Measurements from ENCODE around the gene ANKS1A. TPM values are rescaled to one million over a fixed set of nuclear protein-coding genes. Genes with fewer than 3 reads are reported as not detected.

Gene ANKS1A
- total RNA-seq, 1 donor from 2014 or later, result 17.2 TPM

DNA sequence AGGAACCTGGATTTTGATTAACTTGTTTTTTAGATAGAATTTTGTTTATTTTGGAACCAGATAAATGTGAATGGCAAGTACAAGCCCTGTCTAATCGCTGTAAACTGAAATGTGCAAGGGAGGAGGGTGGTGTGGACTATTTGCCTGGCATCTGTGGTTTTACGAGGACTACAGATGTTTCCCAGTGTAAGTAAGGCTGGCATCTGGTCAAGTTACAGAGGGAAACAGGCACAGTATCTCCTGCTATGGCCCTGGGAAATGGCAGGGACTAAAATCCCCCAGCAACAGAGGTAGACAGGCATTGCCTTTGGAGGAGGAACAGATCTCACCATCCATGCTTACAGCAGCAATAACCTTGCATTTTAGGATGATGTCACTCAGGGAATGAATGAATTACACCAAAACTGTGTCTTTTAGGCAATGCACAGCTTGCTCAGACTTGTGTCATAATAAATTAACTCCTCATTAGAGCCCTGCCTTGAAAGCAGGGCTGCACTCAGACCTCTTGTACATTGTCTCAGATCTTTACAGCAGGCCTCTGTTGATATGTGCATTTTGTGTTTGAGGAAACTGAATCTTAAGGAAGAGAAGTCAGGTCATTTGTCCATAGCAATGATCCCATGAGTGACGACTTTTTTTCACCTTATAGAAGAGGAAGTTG lies 155.8 kb downstream of the ANKS1A start:
- peaks cover 1% of the 10 kb centered on the region for H3K36me3 Mint-ChIP-seq (ENCODE audit: low read depth)
- peak overlapping the region; percentile 74 for H3K27ac Mint-ChIP-seq (ENCODE audit: unreplicated experiment)
- TF ChIP-seq, protein P1, sequence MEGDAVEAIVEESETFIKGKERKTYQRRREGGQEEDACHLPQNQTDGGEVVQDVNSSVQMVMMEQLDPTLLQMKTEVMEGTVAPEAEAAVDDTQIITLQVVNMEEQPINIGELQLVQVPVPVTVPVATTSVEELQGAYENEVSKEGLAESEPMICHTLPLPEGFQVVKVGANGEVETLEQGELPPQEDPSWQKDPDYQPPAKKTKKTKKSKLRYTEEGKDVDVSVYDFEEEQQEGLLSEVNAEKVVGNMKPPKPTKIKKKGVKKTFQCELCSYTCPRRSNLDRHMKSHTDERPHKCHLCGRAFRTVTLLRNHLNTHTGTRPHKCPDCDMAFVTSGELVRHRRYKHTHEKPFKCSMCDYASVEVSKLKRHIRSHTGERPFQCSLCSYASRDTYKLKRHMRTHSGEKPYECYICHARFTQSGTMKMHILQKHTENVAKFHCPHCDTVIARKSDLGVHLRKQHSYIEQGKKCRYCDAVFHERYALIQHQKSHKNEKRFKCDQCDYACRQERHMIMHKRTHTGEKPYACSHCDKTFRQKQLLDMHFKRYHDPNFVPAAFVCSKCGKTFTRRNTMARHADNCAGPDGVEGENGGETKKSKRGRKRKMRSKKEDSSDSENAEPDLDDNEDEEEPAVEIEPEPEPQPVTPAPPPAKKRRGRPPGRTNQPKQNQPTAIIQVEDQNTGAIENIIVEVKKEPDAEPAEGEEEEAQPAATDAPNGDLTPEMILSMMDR (IDR thresholded peaks at IDR 0.05), result no peak
- no peak overlapping the region for H3K4me3 Mint-ChIP-seq (ENCODE audit: unreplicated experiment)
- DNase-seq (ENCODE audit: low spot score), result no peak
- H3K9me3 Mint-ChIP-seq (ENCODE audit: low read depth), result no peaks in the 10 kb centered on the region
- H3K27me3 Mint-ChIP-seq (ENCODE audit: low read depth), result no peaks in the 10 kb centered on the region
- H3K4me1 Mint-ChIP-seq (ENCODE audit: low read depth), result peaks cover 25% of the 10 kb centered on the region

GRCh38 chr6:35046103-35046502 lies 157.0 kb downstream of the ANKS1A start:
- Mint-ChIP-seq H3K4me3 (ENCODE audit: unreplicated experiment) (no peak overlapping the region), H3K36me3 (ENCODE audit: low read depth) (no peaks in the 10 kb centered on the region), H3K4me1 (ENCODE audit: low read depth) (peaks cover 13% of the 10 kb centered on the region), H3K9me3 (ENCODE audit: low read depth) (no peaks in the 10 kb centered on the region), H3K27ac (ENCODE audit: unreplicated experiment) (peak overlapping the region; percentile 47), H3K27me3 (ENCODE audit: low read depth) (no peaks in the 10 kb centered on the region)
- no peak for DNase-seq (ENCODE audit: low spot score)
- TF ChIP-seq, protein P1 (IDR thresholded peaks at IDR 0.05), result no peak

DNA sequence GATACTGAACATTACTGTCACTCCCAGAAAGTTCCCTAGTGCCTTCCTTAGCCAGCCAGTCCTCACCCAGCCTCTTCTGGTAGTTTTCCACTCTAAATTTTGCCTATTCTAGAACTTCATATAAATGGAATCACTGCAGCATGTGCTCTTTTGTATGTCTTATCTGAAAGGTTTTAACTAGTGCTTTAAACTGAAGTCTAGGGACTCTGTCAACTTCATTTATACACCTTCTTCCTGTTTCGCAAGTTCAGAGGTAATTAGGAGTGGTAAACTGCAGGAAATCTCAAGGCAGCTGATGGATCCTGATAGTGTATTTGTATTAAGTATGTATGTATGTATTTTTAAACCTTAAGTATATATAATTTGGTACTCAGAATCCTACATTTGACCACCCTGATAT lies 157.8 kb downstream of the ANKS1A start:
- TF ChIP-seq, protein P1 (IDR thresholded peaks at IDR 0.05), result no peak
- no peaks in the 10 kb centered on the region for H3K27me3 Mint-ChIP-seq (ENCODE audit: low read depth)
- no peaks in the 10 kb centered on the region for H3K9me3 Mint-ChIP-seq (ENCODE audit: low read depth)
- H3K27ac Mint-ChIP-seq (ENCODE audit: unreplicated experiment), result no peak overlapping the region
- H3K4me3 Mint-ChIP-seq (ENCODE audit: unreplicated experiment), result no peak overlapping the region
- H3K4me1 Mint-ChIP-seq (ENCODE audit: low read depth), result peaks cover 5% of the 10 kb centered on the region
- DNase-seq (ENCODE audit: low spot score), result no peak
- H3K36me3 Mint-ChIP-seq (ENCODE audit: low read depth), result no peaks in the 10 kb centered on the region

- no peaks in the 10 kb centered on the region for H3K27me3 Mint-ChIP-seq (ENCODE audit: low read depth)
- no peak for DNase-seq (ENCODE audit: low spot score)
- H3K27ac Mint-ChIP-seq (ENCODE audit: unreplicated experiment), result no peak overlapping the region
- H3K36me3 Mint-ChIP-seq (ENCODE audit: low read depth), result no peaks in the 10 kb centered on the region
- peaks cover 3% of the 10 kb centered on the region for H3K4me1 Mint-ChIP-seq (ENCODE audit: low read depth)
- TF ChIP-seq, protein P1 (IDR thresholded peaks at IDR 0.05), result no peak
- H3K9me3 Mint-ChIP-seq (ENCODE audit: low read depth), result no peaks in the 10 kb centered on the region
- H3K4me3 Mint-ChIP-seq (ENCODE audit: unreplicated experiment), result no peak overlapping the region
These were observed 158.4 kb downstream of the ANKS1A start for GRCh38 chr6:35047265-35048011.

- Mint-ChIP-seq H3K4me1 (ENCODE audit: low read depth) (peaks cover 9% of the 10 kb centered on the region), H3K9me3 (ENCODE audit: low read depth) (no peaks in the 10 kb centered on the region), H3K36me3 (ENCODE audit: low read depth) (no peaks in the 10 kb centered on the region), H3K27me3 (ENCODE audit: low read depth) (no peaks in the 10 kb centered on the region), H3K27ac (ENCODE audit: unreplicated experiment) (no peak overlapping the region), H3K4me3 (ENCODE audit: unreplicated experiment) (no peak overlapping the region)
- TF ChIP-seq, protein P1 (IDR thresholded peaks at IDR 0.05), result no peak
- no peak for DNase-seq (ENCODE audit: low spot score)
These were observed 159.1 kb downstream of the ANKS1A start for GRCh38 chr6:35048031-35048613.

All from chondrocyte (in vitro differentiated cells).